ENCODE data around the gene VPS9D1.

DNA sequence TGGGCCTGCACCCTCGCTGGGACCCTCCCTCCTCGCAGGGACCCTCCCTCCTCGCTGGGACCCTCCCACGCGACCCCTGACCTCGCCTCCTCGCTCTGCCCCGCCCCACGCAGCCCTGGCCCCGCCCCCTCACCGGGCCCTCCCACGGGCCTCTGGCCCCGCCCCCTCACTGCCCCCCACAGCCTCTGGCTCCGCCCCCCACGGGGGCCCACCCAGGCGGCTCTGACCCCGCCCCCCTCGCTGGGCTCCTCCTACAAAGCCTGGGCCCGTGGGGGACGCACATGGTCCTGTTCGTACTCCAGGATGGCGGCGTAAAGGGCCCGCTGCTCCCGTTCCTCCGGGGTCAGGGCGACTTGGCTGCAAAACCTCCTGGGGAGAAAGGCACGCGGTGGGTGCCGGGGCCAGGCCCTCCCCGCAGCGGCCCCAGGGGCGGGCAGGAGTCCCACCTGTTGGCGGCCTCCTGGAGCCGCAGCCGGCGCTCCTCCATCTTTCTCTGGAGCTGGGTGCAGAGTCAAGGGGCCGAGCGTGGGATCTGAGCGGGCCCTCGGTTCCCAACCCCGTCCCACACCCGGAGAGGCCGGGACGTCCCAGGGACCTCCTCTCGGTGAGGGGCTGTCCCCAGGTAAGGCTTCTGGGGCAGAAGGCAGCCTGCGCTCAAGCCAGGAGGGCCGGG, 9.0 kb downstream of the VPS9D1 start:
- TF ChIP-seq, protein P1, sequence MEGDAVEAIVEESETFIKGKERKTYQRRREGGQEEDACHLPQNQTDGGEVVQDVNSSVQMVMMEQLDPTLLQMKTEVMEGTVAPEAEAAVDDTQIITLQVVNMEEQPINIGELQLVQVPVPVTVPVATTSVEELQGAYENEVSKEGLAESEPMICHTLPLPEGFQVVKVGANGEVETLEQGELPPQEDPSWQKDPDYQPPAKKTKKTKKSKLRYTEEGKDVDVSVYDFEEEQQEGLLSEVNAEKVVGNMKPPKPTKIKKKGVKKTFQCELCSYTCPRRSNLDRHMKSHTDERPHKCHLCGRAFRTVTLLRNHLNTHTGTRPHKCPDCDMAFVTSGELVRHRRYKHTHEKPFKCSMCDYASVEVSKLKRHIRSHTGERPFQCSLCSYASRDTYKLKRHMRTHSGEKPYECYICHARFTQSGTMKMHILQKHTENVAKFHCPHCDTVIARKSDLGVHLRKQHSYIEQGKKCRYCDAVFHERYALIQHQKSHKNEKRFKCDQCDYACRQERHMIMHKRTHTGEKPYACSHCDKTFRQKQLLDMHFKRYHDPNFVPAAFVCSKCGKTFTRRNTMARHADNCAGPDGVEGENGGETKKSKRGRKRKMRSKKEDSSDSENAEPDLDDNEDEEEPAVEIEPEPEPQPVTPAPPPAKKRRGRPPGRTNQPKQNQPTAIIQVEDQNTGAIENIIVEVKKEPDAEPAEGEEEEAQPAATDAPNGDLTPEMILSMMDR (IDR thresholded peaks at IDR 0.05; ENCODE audit: low read length), result no peak
- TF ChIP-seq EZH2 (IDR thresholded peaks at IDR 0.05; ENCODE audit: borderline replicate concordance, low read length), result no peak

All from OCI-LY1 (cell line).